Renal cortical epithelial cell (primary cell): Measurements from ENCODE around the gene PEX26. TPM values are rescaled to one million over a fixed set of nuclear protein-coding genes. Genes with fewer than 3 reads are reported as not detected.
"Not testable (repeated sequence)": the region's sequence is repeated elsewhere in the genome, so short reads cannot be mapped to it uniquely, and the experiment has no call there.

Experiments
- DNase-seq: peaks from one replicate; pipeline ENCODE4 v3.0.0-alpha.2; 2011; ENCODE audit warnings: low read depth
- total RNA-seq: library from RNA; depleted of rRNA; stranded (reverse); fragments of >200 nt; gene quantifications from 2 replicates; pipeline ENCODE4 v1.2.3, GENCODE V29; 2014

The PEX26 gene
- total RNA-seq, 1 donor from 2014 or later: 47.0 TPM

DNA sequence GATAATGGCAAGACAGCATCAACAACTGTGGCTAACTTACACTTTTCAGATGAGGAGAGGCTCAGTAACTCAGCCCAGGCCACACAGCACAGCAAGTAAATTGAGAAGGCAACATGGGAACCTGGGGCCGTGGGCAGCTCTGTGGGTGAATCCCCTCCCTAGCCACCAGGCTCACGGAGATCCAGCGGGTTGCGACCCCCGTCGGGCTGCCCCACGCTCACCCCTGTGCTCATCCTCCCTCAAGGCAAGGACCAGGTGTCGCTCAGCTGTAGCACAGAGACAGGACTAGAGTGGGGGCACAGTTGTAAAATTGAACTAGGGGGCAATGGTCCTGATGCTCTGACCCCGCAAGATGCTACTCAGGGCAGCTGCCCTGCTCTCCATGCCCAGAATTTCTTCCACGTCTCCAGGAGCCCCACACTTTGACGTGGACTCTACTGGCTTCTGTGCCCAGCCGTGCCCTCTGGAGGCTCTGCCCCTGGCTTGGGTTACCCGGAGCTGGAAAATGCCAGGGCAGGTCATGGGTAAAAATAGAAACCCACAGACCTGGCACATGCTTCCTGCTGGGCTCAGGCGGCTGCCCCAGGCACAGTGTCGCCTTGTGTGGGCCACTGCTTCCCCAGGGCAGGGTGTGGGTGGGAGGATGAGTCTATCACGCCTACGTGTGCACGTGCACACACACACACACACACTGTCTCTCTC is 41.8 kb downstream of the PEX26 start:
- DNase-seq: no peak

- DNase-seq: no peak
These were observed 43.1 kb downstream of the PEX26 start for GRCh38 chr22:18120857-18121256.

DNA sequence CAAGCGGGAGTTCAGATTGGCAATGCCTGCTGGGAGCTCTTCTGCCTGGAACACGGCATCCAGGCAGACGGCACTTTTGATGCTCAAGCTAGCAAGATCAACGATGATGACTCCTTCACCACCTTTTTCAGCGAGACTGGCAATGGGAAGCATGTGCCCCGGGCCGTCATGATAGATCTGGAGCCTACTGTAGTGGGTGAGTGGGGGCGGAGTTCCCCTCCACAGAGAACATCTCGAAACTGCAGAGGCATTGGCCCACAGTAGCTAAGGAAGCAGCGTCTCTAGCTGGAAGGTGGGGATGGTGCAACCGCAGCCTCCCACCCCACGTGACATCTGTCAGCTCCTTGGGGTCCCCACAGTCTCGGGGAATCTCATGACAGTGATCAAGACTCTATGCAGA is 43.7 kb downstream of the PEX26 start:
- no peak for DNase-seq

DNA sequence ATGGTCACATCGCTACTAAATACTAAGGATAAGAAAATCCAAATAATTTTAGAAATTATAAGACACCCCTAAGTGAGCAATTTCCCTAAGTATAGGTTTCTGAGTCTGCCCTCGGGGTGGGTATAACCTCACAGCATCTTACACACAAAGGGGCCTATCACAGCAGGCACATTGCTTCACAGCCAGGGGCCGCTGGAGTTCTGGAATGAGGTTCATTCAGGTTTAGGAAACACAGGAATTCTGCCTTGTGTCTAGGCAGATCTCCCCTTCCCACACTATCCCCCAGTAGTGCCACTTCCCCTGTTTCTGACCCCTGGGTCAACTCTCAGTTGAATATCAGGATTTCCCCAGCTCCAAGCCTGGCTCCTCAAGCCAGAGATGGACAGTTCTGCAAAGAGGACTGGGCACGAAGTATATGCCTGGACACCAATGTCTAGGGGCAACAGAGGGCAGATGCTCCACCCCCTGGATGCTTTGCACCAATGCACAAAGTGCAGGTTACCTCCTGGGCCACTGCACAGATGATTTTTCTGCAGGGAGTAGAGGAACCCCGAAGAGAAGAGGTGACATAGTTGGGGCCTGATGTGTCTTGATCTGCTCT is 44.3 kb downstream of the PEX26 start:
- no peak for DNase-seq

DNA sequence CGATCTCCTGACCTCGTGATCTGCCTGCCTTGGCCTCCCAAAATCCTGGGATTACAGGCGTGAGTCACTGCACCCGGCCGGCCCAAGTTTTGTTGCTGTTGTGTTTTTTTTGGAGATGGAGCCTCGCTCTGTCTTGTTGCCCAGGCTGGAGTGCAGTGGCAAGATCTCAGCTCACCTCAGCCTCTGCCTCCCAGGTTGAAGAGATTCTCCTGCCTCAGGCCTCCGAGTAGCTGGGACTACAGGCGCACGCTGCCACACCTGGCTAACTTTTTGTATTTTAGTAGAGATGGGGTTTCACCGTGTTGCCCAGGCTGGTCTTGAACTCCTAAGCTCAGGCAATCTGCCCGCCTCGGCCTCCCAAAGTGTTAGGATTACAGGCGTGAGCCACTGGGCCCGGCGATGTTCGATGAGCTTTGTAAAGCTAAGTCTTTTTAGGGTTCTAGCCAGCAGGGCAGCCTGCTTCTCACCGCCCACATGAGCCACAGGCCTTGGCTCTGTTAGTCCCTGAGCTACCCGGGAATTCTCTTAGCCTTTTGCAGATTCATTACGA is 45.8 kb downstream of the PEX26 start:
- not testable (repeated sequence) for DNase-seq

- no peak for DNase-seq
These were observed 48.8 kb downstream of the PEX26 start for GRCh38 chr22:18126606-18127005.

DNA sequence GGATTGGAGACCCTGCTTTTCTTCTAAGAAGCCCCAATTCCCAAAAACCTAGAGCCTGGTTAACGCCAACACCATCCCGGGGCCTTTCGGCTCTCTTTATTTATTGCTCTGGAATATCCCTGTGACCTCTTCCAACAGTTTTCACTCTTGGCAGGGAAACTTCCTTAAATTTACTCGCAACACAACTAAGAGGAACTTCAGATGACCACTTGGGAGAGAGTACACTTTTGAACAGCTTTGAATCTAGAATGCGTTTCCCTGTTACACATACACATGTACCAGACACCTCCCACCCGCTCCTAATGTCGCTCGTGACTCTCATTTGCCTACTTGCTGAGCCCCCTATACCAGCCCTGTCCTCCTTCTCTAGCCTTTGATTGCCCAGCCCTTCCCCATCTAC is 52.2 kb downstream of the PEX26 start:
- no peak for DNase-seq

GRCh38 chr22:18130699-18131429 is 53.1 kb downstream of the PEX26 start:
- no peak for DNase-seq

GRCh38 chr22:18133452-18133851 is 55.7 kb downstream of the PEX26 start:
- no peak for DNase-seq

DNA sequence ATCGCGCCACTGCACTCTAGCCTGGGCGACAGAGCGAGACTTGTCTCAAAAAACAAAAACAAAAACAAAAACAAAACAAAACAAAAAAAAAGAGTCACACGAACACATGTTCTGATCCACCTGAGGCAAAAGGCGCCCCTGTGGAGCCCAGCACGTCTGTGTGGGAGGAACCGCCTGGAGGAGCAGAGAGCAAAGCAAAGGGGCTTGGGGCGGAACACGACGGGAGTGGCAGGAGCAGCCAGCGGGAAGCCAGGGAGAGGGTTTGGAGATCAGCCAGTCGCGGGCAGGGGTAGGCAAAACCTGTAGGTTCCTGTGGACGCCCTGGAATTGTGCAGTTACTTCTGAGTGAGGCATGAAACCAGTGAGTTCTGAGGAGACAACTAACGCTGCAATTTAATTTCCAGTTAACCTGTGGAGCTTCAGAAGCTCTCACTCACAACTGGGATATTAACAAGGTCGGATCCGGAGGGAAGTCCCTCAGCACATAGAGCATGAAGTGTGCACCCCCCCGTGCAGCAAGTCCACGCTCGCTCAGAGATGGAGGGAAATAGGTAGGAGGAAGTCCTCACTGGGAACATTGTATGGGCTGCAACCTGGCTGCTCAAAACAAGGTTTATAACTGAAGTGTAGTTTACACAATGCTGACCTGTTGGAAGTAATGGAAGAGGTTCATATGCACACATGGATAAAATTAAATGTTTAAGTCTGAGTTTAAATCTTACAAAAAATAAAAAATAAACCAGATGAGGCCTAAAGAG is 59.0 kb downstream of the PEX26 start:
- no peak for DNase-seq

GRCh38 chr22:18141004-18141403 is 63.2 kb downstream of the PEX26 start:
- DNase-seq: not testable (repeated sequence)

GRCh38 chr22:18144105-18144504 is 66.3 kb downstream of the PEX26 start:
- DNase-seq: no peak

DNA sequence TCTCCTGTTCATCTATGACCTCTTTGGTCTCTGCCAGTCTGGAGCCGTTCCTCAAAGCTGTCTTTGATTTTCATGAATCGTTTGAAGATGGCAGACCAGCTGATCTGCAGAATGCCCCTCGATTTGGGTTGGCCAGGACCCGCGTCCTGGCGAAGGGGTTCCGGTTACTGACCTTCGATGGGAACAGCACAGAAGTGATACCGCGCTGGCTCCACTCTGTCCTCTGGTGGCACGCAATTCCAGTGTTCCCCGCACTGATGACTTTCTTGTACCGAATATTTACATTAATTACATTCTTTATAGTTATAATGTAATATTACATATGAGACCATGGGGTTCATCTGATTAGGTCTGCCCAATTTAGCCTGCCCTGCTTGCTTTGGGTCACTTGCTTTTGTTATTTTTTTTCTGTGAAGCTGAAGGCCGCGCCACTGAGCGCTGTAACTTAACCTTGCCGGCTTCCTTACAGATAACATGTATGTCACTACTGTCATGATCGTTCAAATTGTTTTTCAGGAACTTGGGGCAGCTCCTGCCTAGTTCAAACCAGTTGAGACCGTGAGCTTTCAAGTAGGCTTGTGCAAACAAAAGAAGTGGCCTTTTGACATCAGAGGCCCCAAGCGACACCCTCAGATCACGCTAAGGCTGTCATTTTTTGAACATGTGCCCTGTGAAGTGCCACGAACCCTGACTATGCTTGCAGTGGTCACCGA is 68.0 kb downstream of the PEX26 start:
- DNase-seq: no peak

- DNase-seq: no peak
These were observed 68.6 kb downstream of the PEX26 start for GRCh38 chr22:18146389-18146753.

DNA sequence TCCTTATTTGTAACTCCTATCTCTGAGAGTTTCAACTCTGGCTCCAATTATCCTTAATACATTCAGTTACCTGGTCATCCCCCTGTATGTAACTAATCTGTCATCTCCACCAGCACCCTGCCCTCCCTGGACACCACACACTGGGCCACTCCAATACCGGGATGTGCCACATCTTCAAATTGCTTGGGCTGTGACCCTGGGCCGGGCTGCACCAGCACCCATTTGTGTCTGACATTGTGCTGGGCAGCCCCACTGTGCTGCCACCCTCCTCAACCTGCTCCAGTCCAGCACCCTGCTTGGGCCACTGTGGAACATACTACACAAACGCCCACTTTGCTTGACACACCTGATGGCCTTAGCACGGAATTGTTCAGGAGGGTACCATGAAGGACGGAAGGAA is 70.0 kb downstream of the PEX26 start:
- no peak for DNase-seq

DNA sequence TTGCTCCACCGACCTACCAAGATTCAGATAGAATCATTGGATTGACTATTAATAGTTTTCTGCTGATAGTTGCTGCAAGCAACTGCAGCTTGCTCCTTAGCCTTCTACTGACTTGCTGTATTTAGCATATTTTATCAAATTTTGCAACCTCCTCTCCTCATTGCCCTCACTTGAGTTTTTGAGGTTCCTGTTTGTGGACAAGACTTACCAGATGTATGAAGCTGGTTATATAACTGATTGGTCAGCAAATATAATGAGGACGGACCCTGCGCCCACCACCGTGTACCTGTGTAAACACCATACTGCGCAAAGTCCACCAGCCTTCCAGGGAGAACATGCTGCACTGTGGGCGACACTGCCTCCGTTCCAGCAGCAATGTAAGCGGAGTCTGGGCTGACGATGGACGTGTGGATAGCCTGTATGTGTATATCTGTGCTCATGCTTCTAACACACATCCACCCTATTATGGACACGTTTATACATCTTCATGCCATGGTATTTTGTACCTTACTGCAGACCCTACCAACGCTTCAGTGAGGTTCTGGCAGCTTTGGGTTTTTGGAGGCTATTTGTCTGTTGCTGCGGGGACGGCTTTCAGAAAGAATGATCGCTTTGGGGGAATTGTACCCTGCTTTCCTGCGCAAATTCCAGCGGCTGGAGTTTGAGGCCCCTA is 70.6 kb downstream of the PEX26 start:
- DNase-seq: no peak

DNA sequence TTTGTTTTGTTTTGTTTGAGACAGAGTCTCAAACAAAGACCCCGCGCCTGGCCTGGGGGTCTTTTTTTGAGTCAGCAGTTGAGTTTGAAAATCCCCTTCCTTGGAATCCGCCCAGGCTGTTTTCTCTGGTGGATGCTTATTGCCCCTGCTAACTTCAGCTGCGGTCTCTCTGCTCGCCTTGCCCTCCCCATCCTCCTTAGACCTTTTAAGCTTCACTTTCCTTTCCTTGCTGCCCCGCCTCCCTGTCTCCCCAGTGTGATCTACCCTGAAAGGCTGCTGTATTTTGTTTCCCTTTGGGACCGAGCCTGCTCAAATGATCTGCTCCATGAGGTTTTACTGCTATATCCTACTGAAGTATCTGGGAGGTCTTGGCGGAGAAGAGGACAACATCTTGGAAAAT is 74.7 kb downstream of the PEX26 start:
- no peak for DNase-seq

DNA sequence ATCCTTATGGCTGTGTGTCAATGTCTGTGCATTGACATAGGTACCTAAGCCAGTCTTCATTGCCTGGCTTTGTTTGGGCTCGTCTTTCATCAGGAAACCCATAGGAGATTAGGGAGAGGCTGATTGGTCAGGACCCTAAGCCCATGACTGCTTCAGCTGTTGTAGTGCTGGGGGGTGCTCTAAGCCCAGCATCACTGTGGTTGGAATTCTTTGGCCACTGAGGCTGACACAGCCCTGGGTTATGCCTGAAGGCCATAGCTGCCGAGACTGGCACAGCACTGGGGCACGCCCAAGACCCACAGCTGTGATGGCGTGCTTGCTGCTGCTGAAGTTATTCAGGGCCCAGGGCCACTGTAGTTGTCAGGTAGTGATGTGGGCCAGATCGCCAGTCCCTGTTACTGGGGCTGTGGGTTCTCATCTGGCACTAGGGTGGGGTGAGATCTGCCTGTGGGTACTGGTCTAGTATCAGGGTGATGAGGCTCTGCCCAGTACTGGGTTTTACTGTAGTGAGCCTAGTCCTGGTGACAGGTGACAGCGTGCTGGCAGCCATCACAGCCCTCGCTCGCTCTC is 77.1 kb downstream of the PEX26 start:
- DNase-seq: no peak
